ENCODE measurements around the gene SEMA6D. TPM values are rescaled to one million over a fixed set of nuclear protein-coding genes. Genes with fewer than 3 reads are reported as not detected.

Gene SEMA6D
- total RNA-seq, 4 donors from 2014 or later: 12.4 to 120 (median 105) TPM

- Histone ChIP-seq H3K27ac (no peak overlapping the region), H3K4me1 (no peaks in the 10 kb centered on the region), H3K4me3 (no peak overlapping the region), H3K9me3 (no peaks in the 10 kb centered on the region), H3K27me3 (no peaks in the 10 kb centered on the region), H3K36me3 (no peaks in the 10 kb centered on the region)
- TF ChIP-seq POLR2A (IDR thresholded peaks at IDR 0.05): no peak
- TF ChIP-seq CTCF (IDR thresholded peaks at IDR 0.05): no peak
- DNase-seq: no peak
These were observed 103.5 kb downstream of the SEMA6D start for GRCh38 chr15:47820747-47821319.

DNA sequence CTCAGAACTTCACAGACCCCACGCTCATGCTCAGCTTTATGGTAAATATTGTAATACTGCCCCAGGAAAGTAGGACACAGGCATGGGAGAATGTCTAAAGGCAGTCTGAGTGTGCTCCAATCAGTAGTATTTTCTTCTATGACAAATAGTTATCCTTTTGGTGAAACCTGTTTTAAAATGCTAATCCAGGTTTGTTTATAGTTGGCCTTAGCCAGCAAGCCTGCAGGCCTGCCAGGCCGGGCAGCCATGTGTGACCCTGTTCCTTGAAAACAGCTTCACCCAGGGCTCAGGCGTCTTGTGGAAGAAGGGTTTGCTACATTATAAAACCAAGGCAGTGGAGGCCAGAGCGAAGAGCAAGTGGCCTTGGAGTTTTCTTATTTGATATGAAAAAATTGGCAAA is 104.7 kb downstream of the SEMA6D start:
- Histone ChIP-seq H3K27me3 (no peaks in the 10 kb centered on the region), H3K36me3 (no peaks in the 10 kb centered on the region), H3K4me1 (no peaks in the 10 kb centered on the region), H3K27ac (no peak overlapping the region), H3K4me3 (no peak overlapping the region), H3K9me3 (no peaks in the 10 kb centered on the region)
- no peak for DNase-seq
- TF ChIP-seq POLR2A (IDR thresholded peaks at IDR 0.05): no peak
- TF ChIP-seq CTCF (IDR thresholded peaks at IDR 0.05): no peak

Measured in Peyer's patch (tissue), 4 donors.